Psoas muscle (tissue), 8 donors: ENCODE data around the gene MOK. TPM values are rescaled to one million over a fixed set of nuclear protein-coding genes. Genes with fewer than 3 reads are reported as not detected.

Experiments used
- ATAC-seq, 4 donors: fragments of 200-7000 bp; cut with Tn5 transposase; one replicate each; pipeline ENCODE4 v1.9.1; 2020; ENCODE audit warnings: moderate library complexity in 3 of 4, mild to moderate bottlenecking in 2 of 4
- DNase-seq, 2 donors: peaks; one replicate each; pipeline ENCODE4 v3.0.0-alpha.2; 2020
- H3K27ac ChIP-seq: fragments of 200-600 bp; one replicate; pipeline ENCODE4 v1.8.0; 2022
- H3K27me3 ChIP-seq, 3 donors: fragments of 200-600 bp in 1 of 3; one replicate each; pipeline versions ENCODE4 v1.6.1 to v1.8.0; 2013 to 2022; ENCODE audit warnings: low read length in 2 of 3, mild to moderate bottlenecking in 2 of 3, moderate library complexity in 1 of 3; ENCODE audit not compliant: insufficient read depth in 3 of 3
- H3K36me3 ChIP-seq, 2 donors: fragments of 200-600 bp in 1 of 2; one replicate each; pipeline versions ENCODE4 v1.6.1 to v1.8.0; 2013 to 2022; ENCODE audit warnings: low read depth in 1 of 2, mild to moderate bottlenecking in 1 of 2, moderate library complexity in 1 of 2; ENCODE audit not compliant: insufficient read depth in 1 of 2
- H3K4me1 ChIP-seq: fragments of 200-600 bp; one replicate; pipeline ENCODE4 v1.8.0; 2022
- H3K4me3 ChIP-seq: fragments of 200-600 bp; one replicate; pipeline ENCODE4 v1.8.0; 2022; ENCODE audit warnings: mild to moderate bottlenecking
- H3K9me3 ChIP-seq: fragments of 200-600 bp; one replicate; pipeline ENCODE4 v1.8.0; 2022
- CTCF ChIP-seq: fragments of 200-600 bp; IDR thresholded peaks from one replicate; pipeline ENCODE4 v1.8.0; 2022; ENCODE audit warnings: antibody characterized with exemption
- WGBS, 3 donors: extraction: QIAGEN DNeasy Blood & Tissue Kit; methylation state at CpG; one replicate each; pipeline versions ENCODE4 v1.1.6 to v1.1.7; 2013; 5-methylcytosine and 5-hydroxymethylcytosine counted together
- intact Hi-C, 2 donors: fragments of 100-400 bp; cut with DNase I; formaldehyde crosslinking; loops; one replicate each; pipeline versions ENCODE4 v1.11.0 to v1.14.2; 2022
- polyA plus RNA-seq, 3 donors: library from polyadenylated mRNA; stranded (reverse); fragments of 200-250 nt; gene quantifications; one replicate each; pipeline ENCODE4 v1.2.3, GENCODE V29; 2013
- total RNA-seq, 4 donors: library from RNA; stranded (reverse); fragmentation: NEBNext Ultra II Directional in 2 of 4; extraction: Animal tissue kit (Norgen Biotek cat#: 25700) in 2 of 4; gene quantifications; one replicate each; pipeline versions ENCODE4 v1.2.1 to v1.2.4, GENCODE V29; 2021 to 2023
- donor health status: healthy with polysubstance abuse.
- donor health status: DM: no; HTN: no; CAD: no; lungs with moderate emphysema.
- donor health status: Bipolar disorder and iron deficiency.
- donor health status: healthy.
- donor health status: DM: yes; HTN: yes; CAD: no.
- donor health status: DM: no; HTN: no; CAD: no.
- donor health status: DM: no; HTN: no; CAD: no.
- donor health status: DM: yes; HTN: yes; CAD: no.

Gene MOK
- total and polyA plus RNA-seq, 7 donors: 1.8 to 11.1 (median 3.4) TPM

- no peak overlapping the region for H3K4me3 ChIP-seq
- H3K9me3 ChIP-seq: no peaks in the 10 kb centered on the region
- H3K4me1 ChIP-seq: peaks cover 18% of the 10 kb centered on the region
- DNase-seq: no peak
- intact Hi-C loops: no loop called here
- H3K36me3 ChIP-seq: peaks cover 0 to 57% of the 10 kb centered on the region in 2 donors
- H3K27me3 ChIP-seq: no peaks in the 10 kb centered on the region
- no peak for TF ChIP-seq CTCF
- no peak overlapping the region for H3K27ac ChIP-seq
- ATAC-seq: no peak
- 62 to 92% (median 80%) methylated on average over 3 to 4 of the region's 4 CpGs for WGBS, 3 donors
Measured at GRCh38 chr14:102201776-102202175, 103.2 kb downstream of the MOK start.

GRCh38 chr14:102201353-102201738 lies 103.6 kb downstream of the MOK start:
- DNase-seq (no peak), ATAC-seq (no peak)
- H3K4me3 ChIP-seq: no peak overlapping the region
- no peaks in the 10 kb centered on the region for H3K27me3 ChIP-seq
- WGBS, 3 donors: 91 to 92% (median 91%) methylated on average over 9 of the region's 9 CpGs
- peaks cover 22% of the 10 kb centered on the region for H3K4me1 ChIP-seq
- H3K9me3 ChIP-seq: no peaks in the 10 kb centered on the region
- intact Hi-C loops: no loop called here
- no peak for TF ChIP-seq CTCF
- no peak overlapping the region for H3K27ac ChIP-seq
- peaks cover 0 to 57% of the 10 kb centered on the region in 2 donors for H3K36me3 ChIP-seq

GRCh38 chr14:102200690-102201352 lies 104.1 kb downstream of the MOK start:
- Histone ChIP-seq H3K4me1 (peaks cover 27% of the 10 kb centered on the region), H3K9me3 (no peaks in the 10 kb centered on the region), H3K27ac (no peak overlapping the region), H3K36me3 (peaks cover 0 to 56% of the 10 kb centered on the region in 2 donors), H3K4me3 (no peak overlapping the region), H3K27me3 (no peaks in the 10 kb centered on the region)
- peak in 2 of 4 donors; percentile 20 to 22 for ATAC-seq
- no peak for TF ChIP-seq CTCF
- DNase-seq: no peak
- WGBS, 3 donors: 56 to 81% (median 62%) methylated on average over 9 of the region's 9 CpGs
- intact Hi-C loops: no loop called here

GRCh38 chr14:102197317-102197853 lies 107.6 kb downstream of the MOK start:
- H3K36me3 ChIP-seq: peaks cover 0 to 34% of the 10 kb centered on the region in 2 donors
- 46 to 80% (median 69%) methylated on average over 5 of the region's 5 CpGs for WGBS, 3 donors
- ATAC-seq (no peak), DNase-seq (no peak)
- peaks cover 29% of the 10 kb centered on the region for H3K4me1 ChIP-seq
- no peak for TF ChIP-seq CTCF
- no peaks in the 10 kb centered on the region for H3K9me3 ChIP-seq
- no peak overlapping the region for H3K4me3 ChIP-seq
- intact Hi-C loops: loop anchor here (5.0 to 10.0 kb wide), 2 partner anchors 45 to 847 kb away; no protein-coding TSS in a partner anchor
- H3K27me3 ChIP-seq: no peaks in the 10 kb centered on the region
- H3K27ac ChIP-seq: no peak overlapping the region

- no peaks in the 10 kb centered on the region for H3K27me3 ChIP-seq
- H3K27ac ChIP-seq: no peak overlapping the region
- 64 to 93% (median 85%) methylated on average over 4 of the region's 4 CpGs for WGBS, 3 donors
- no peak for TF ChIP-seq CTCF
- H3K4me1 ChIP-seq: peaks cover 30% of the 10 kb centered on the region
- intact Hi-C loops: loop anchor here (5.0 to 10.0 kb wide), 2 partner anchors 45 to 848 kb away; no protein-coding TSS in a partner anchor
- no peak overlapping the region for H3K4me3 ChIP-seq
- no peaks in the 10 kb centered on the region for H3K9me3 ChIP-seq
- peaks cover 0 to 34% of the 10 kb centered on the region in 2 donors for H3K36me3 ChIP-seq
- no peak for DNase-seq
- no peak for ATAC-seq
Measured at GRCh38 chr14:102196902-102197230, 108.1 kb downstream of the MOK start.
